Tibial nerve (tissue), 4 donors: Measurements from ENCODE around the gene VWCE. TPM values are rescaled to one million over a fixed set of nuclear protein-coding genes. Genes with fewer than 3 reads are reported as not detected.

Source experiments
- DNase-seq, 2 donors: peaks; one replicate each; pipeline ENCODE4 v3.0.0-alpha.2; 2019; ENCODE audit warnings: low spot score in 2 of 2
- H3K27ac ChIP-seq, 4 donors: fragments of 200-600 bp; sonication (generic) in 3 of 4; one replicate each; pipeline ENCODE4 v1.5.1; 2017 to 2019; ENCODE audit warnings: mild to moderate bottlenecking in 1 of 4
- H3K27me3 ChIP-seq, 2 donors: fragments of 200-600 bp; sonication (generic) in 1 of 2; one replicate each; pipeline versions ENCODE4 v1.5.1 to v1.6.0; 2017 to 2019
- H3K36me3 ChIP-seq, 3 donors: fragments of 200-600 bp; sonication (generic); one replicate each; pipeline ENCODE4 v1.5.1; 2018 to 2019
- H3K4me1 ChIP-seq, 4 donors: fragments of 200-600 bp; sonication (generic) in 3 of 4; one replicate each; pipeline ENCODE4 v1.5.1; 2017 to 2019
- H3K4me3 ChIP-seq, 4 donors: fragments of 200-600 bp; sonication (generic) in 3 of 4; one replicate each; pipeline ENCODE4 v1.5.1; 2017 to 2019; ENCODE audit warnings: mild to moderate bottlenecking in 1 of 4, moderate library complexity in 1 of 4
- H3K9me3 ChIP-seq, 4 donors: fragments of 200-600 bp; sonication (generic) in 3 of 4; one replicate each; pipeline ENCODE4 v1.5.1; 2017 to 2019
- EP300 ChIP-seq, 2 donors: sonication (generic); formaldehyde crosslinking; IDR thresholded peaks; one replicate each; pipeline ENCODE4 v1.6.1; 2017; ENCODE audit warnings: antibody characterized with exemption in 2 of 2, mild to moderate bottlenecking in 1 of 2
- POLR2A ChIP-seq, 2 donors: fragments of 450-650 bp; IDR thresholded peaks; one replicate each; pipeline ENCODE4 v1.6.1; 2017; ENCODE audit warnings: antibody characterized with exemption in 2 of 2, mild to moderate bottlenecking in 2 of 2, moderate library complexity in 2 of 2
- WGBS, 2 donors: methylation state at CpG; one replicate each; pipeline ENCODE4 v1.1.5; 2018; 5-methylcytosine and 5-hydroxymethylcytosine counted together
- total RNA-seq, 4 donors: library from RNA; depleted of rRNA; stranded (reverse); fragments of >200 nt; gene quantifications; one replicate each; pipeline ENCODE4 v1.1.0, GENCODE V29; 2016
- TF ChIP-seq, protein P1 (sequence below), 5 experiments: fragments of 200-600 bp in 3 of 5; fragments of 450-650 bp in 2 of 5; sonication (generic) in 3 of 5; IDR thresholded peaks; one replicate each; pipeline ENCODE4 v1.5.1; 2016 to 2019; ENCODE audit warnings: antibody characterized with exemption in 5 of 5, mild to moderate bottlenecking in 3 of 5, moderate library complexity in 2 of 5

The VWCE gene
- total RNA-seq, 4 donors from 2014 or later: 1.3 to 6.3 (median 4.3) TPM

- Histone ChIP-seq H3K27me3 (no peaks in the 10 kb centered on the region), H3K4me3 (no peak overlapping the region), H3K4me1 (peaks cover 0 to 41% (median 24%) of the 10 kb centered on the region in 4 donors), H3K36me3 (no peaks in the 10 kb centered on the region), H3K9me3 (no peaks in the 10 kb centered on the region), H3K27ac (no peak overlapping the region)
- 96 to 97% methylated on average over 2 of the region's 2 CpGs for WGBS, 2 donors
- DNase-seq: no peak
- TF ChIP-seq, protein P1, sequence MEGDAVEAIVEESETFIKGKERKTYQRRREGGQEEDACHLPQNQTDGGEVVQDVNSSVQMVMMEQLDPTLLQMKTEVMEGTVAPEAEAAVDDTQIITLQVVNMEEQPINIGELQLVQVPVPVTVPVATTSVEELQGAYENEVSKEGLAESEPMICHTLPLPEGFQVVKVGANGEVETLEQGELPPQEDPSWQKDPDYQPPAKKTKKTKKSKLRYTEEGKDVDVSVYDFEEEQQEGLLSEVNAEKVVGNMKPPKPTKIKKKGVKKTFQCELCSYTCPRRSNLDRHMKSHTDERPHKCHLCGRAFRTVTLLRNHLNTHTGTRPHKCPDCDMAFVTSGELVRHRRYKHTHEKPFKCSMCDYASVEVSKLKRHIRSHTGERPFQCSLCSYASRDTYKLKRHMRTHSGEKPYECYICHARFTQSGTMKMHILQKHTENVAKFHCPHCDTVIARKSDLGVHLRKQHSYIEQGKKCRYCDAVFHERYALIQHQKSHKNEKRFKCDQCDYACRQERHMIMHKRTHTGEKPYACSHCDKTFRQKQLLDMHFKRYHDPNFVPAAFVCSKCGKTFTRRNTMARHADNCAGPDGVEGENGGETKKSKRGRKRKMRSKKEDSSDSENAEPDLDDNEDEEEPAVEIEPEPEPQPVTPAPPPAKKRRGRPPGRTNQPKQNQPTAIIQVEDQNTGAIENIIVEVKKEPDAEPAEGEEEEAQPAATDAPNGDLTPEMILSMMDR (IDR thresholded peaks at IDR 0.05): no peak
- TF ChIP-seq POLR2A (IDR thresholded peaks at IDR 0.05) (no peak), EP300 (IDR thresholded peaks at IDR 0.05) (no peak)
Measured at GRCh38 chr11:61292356-61292755, 2.8 kb downstream of the VWCE start.

- H3K27ac ChIP-seq: no peak overlapping the region
- DNase-seq: no peak
- H3K9me3 ChIP-seq: no peaks in the 10 kb centered on the region
- no peak overlapping the region for H3K4me3 ChIP-seq
- H3K36me3 ChIP-seq: peaks cover 0 to 3% (median 0%) of the 10 kb centered on the region in 3 donors
- H3K27me3 ChIP-seq: no peaks in the 10 kb centered on the region
- H3K4me1 ChIP-seq: peaks cover 0 to 28% (median 21%) of the 10 kb centered on the region in 4 donors
- TF ChIP-seq POLR2A (IDR thresholded peaks at IDR 0.05): no peak
- TF ChIP-seq EP300 (IDR thresholded peaks at IDR 0.05): no peak
- TF ChIP-seq, protein P1 (IDR thresholded peaks at IDR 0.05): no peak
- 88 to 89% methylated on average over 11 to 12 of the region's 12 CpGs for WGBS, 2 donors
Measured at GRCh38 chr11:61290905-61291690, 4.0 kb downstream of the VWCE start.

DNA sequence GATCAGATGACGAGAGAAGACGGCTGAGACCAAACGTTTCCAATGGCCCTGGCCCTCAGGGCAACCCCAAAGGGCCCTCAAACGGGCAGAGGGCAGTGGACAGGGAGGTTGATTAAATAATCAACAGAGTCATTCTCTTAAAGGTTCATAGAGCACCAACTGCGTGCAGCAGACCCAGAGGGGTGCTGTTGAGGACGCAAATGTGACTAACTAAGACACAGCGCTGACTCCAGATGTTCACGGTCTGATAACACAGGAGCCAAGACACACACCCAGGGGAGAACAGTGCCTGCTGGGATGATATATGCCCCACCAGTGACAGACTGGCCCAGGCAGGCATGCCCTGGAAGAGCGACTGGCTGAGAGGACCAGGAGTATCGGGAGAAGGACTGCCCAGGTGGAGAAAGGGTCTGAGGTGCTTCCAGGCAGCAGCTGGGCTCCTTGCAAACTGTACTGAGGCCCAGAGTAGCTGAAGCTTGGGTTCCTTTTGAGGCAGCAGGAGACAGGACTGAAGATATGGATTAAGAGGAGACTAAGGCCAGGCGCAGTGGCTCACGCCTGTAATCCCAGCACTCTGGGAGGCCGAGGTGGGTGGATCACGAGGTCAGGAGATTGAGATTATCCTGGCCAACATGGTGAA lies 7.7 kb downstream of the VWCE start:
- no peaks in the 10 kb centered on the region for H3K9me3 ChIP-seq
- peaks cover 0 to 22% (median 0%) of the 10 kb centered on the region in 3 donors for H3K36me3 ChIP-seq
- 82 to 86% methylated on average over 14 of the region's 14 CpGs for WGBS, 2 donors
- H3K27ac ChIP-seq: no peak overlapping the region
- no peak for DNase-seq
- no peaks in the 10 kb centered on the region for H3K27me3 ChIP-seq
- H3K4me1 ChIP-seq: no peaks in the 10 kb centered on the region
- no peak for TF ChIP-seq EP300 (IDR thresholded peaks at IDR 0.05)
- H3K4me3 ChIP-seq: no peak overlapping the region

GRCh38 chr11:61283613-61284012 lies 11.5 kb downstream of the VWCE start:
- 97 to 99% methylated on average over 4 of the region's 4 CpGs for WGBS, 2 donors

DNA sequence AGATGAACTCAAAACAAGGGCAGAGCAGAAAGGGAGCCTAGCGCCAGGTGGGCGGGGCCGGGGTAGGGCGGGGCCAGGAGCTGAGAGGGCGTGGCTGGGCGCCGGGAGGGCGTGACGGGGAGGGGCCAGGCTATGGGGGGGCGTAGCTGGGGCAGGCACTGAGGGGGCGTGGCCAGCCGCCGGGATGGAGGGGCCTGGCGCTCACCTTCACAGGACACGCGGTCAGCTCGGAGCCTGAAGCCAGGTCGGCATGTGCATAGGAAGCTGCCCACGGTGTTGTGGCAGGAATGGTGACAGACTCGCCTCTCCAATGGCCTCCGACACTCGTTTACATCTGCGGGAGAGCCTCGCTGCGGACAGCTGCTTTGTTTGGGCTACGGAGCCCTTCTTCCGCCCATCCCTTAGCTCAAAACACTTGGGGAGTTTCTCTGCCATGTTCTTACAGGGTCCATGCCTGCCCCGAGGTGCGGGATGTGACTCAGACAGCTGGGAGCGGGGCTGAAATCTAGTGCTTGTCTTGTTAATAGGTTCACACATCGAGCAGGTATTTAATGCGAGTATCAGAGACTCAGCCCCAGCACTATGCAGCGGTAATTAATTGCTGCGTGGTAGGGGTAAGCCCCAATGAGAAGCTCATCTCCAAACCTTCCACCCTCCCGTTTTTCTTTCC lies 13.4 kb downstream of the VWCE start:
- peak overlapping the region in 1 of 4 donors; percentile 14 for H3K4me3 ChIP-seq
- no peak overlapping the region for H3K27ac ChIP-seq
- 41 to 48% methylated on average over 27 to 34 of the region's 35 CpGs for WGBS, 2 donors

More at GRCh38 chr11:61283613-61284012, 11.5 kb downstream of the VWCE start:
- Histone ChIP-seq H3K4me1 (peaks cover 0 to 14% (median 0%) of the 10 kb centered on the region in 4 donors), H3K27ac (no peak overlapping the region), H3K36me3 (peaks cover 0 to 28% (median 0%) of the 10 kb centered on the region in 3 donors), H3K4me3 (no peak overlapping the region), H3K9me3 (no peaks in the 10 kb centered on the region), H3K27me3 (no peaks in the 10 kb centered on the region)
- TF ChIP-seq EP300 (IDR thresholded peaks at IDR 0.05) (no peak), POLR2A (IDR thresholded peaks at IDR 0.05) (no peak)
- TF ChIP-seq, protein P1 (IDR thresholded peaks at IDR 0.05): no peak
- no peak for DNase-seq

More for the DNA sequence above, 13.4 kb downstream of the VWCE start:
- TF ChIP-seq, protein P1 (IDR thresholded peaks at IDR 0.05): no peak
- TF ChIP-seq EP300 (IDR thresholded peaks at IDR 0.05) (no peak), POLR2A (IDR thresholded peaks at IDR 0.05) (no peak)
- Histone ChIP-seq H3K4me1 (peaks cover 0 to 14% (median 0%) of the 10 kb centered on the region in 4 donors), H3K27me3 (no peaks in the 10 kb centered on the region), H3K36me3 (peaks cover 0 to 28% (median 0%) of the 10 kb centered on the region in 3 donors), H3K9me3 (no peaks in the 10 kb centered on the region)
- DNase-seq: peak in 1 of 2 donors; percentile 15
